Fibroblast of peridontal ligament (primary cell): ENCODE results near the gene RGS3.
A peak's percentile ranks its signal among the peaks of the same experiment; 100 is the strongest.
"Not testable (repeated sequence)": the region's sequence is repeated elsewhere in the genome, so short reads cannot be mapped to it uniquely, and the experiment has no call there.

Source experiments
- DNase-seq: peaks from one replicate; pipeline ENCODE4 v3.0.0-alpha.2; 2010; ENCODE audit errors: extremely low read depth

The RGS3 gene

GRCh38 chr9:113635586-113635985 lies 172.1 kb downstream of the RGS3 start:
- DNase-seq = no peak

GRCh38 chr9:113636165-113636564 lies 172.6 kb downstream of the RGS3 start:
- DNase-seq = peak; percentile 85

GRCh38 chr9:113636693-113637092 lies 173.2 kb downstream of the RGS3 start:
- DNase-seq = no peak

GRCh38 chr9:113638490-113638889 lies 175.0 kb downstream of the RGS3 start:
- DNase-seq = no peak

GRCh38 chr9:113638897-113639296 lies 175.4 kb downstream of the RGS3 start:
- no peak for DNase-seq

- DNase-seq = not testable (repeated sequence)
Measured at GRCh38 chr9:113639411-113639970, 176.0 kb downstream of the RGS3 start.

GRCh38 chr9:113640418-113640817 lies 176.9 kb downstream of the RGS3 start:
- no peak for DNase-seq

GRCh38 chr9:113641100-113641885 lies 177.8 kb downstream of the RGS3 start:
- DNase-seq = peak; percentile 49

- no peak for DNase-seq
Measured at GRCh38 chr9:113644321-113644720, 180.8 kb downstream of the RGS3 start.

GRCh38 chr9:113645227-113645977 lies 181.9 kb downstream of the RGS3 start:
- no peak for DNase-seq

GRCh38 chr9:113645978-113646253 lies 182.4 kb downstream of the RGS3 start:
- no peak for DNase-seq

- DNase-seq = no peak
Measured at GRCh38 chr9:113646491-113646890, 183.0 kb downstream of the RGS3 start.
